Measurements from ENCODE around the gene TLR7.

TLR7 gene

GRCh38 chrX:12901486-12901885 lies 34.6 kb downstream of the TLR7 start:
- H3K9me3 Mint-ChIP-seq (ENCODE audit: low read depth) = no peaks in the 10 kb centered on the region
- H3K27me3 Mint-ChIP-seq = peaks cover 2% of the 10 kb centered on the region
- H3K36me3 Mint-ChIP-seq = no peaks in the 10 kb centered on the region
- H3K27ac Mint-ChIP-seq = no peak overlapping the region
- H3K4me1 Mint-ChIP-seq (ENCODE audit: low read depth) = peaks cover 8% of the 10 kb centered on the region
- no peak overlapping the region for H3K4me3 Mint-ChIP-seq

- peaks cover 4% of the 10 kb centered on the region for H3K4me1 Mint-ChIP-seq (ENCODE audit: low read depth)
- no peak overlapping the region for H3K4me3 Mint-ChIP-seq
- no peaks in the 10 kb centered on the region for H3K9me3 Mint-ChIP-seq (ENCODE audit: low read depth)
- H3K27me3 Mint-ChIP-seq = peaks cover 2% of the 10 kb centered on the region
- H3K36me3 Mint-ChIP-seq = no peaks in the 10 kb centered on the region
- H3K27ac Mint-ChIP-seq = no peak overlapping the region
Observed at GRCh38 chrX:12903646-12904045, 36.8 kb downstream of the TLR7 start.

- Mint-ChIP-seq H3K36me3 (no peaks in the 10 kb centered on the region), H3K9me3 (ENCODE audit: low read depth) (no peaks in the 10 kb centered on the region), H3K27me3 (peaks cover 2% of the 10 kb centered on the region), H3K4me1 (ENCODE audit: low read depth) (peaks cover 16% of the 10 kb centered on the region), H3K4me3 (no peak within 1 kb of the TSS), H3K27ac (no peak within 1 kb of the TSS)
Observed at GRCh38 chrX:12906046-12906761, 39.3 kb downstream of the TLR7 start, which contains the start of gene TLR8. TLR8 (plus strand) TSS chrX:12906620; CDS start chrX:12906707, 87 bp downstream.

- no peaks in the 10 kb centered on the region for H3K27me3 Mint-ChIP-seq
Observed at GRCh38 chrX:12910423-12911121, 43.7 kb downstream of the TLR7 start.

GRCh38 chrX:12911122-12911470 lies 44.2 kb downstream of the TLR7 start:
- H3K9me3 Mint-ChIP-seq (ENCODE audit: low read depth) = no peaks in the 10 kb centered on the region
- no peak overlapping the region for H3K27ac Mint-ChIP-seq
- H3K4me3 Mint-ChIP-seq = no peak overlapping the region
- H3K27me3 Mint-ChIP-seq = no peaks in the 10 kb centered on the region
- H3K36me3 Mint-ChIP-seq = no peaks in the 10 kb centered on the region
- peaks cover 21% of the 10 kb centered on the region for H3K4me1 Mint-ChIP-seq (ENCODE audit: low read depth)

More at GRCh38 chrX:12910423-12911121, 43.7 kb downstream of the TLR7 start:
- H3K27ac Mint-ChIP-seq = no peak overlapping the region
- H3K4me3 Mint-ChIP-seq = no peak overlapping the region
- no peaks in the 10 kb centered on the region for H3K9me3 Mint-ChIP-seq (ENCODE audit: low read depth)
- H3K4me1 Mint-ChIP-seq (ENCODE audit: low read depth) = peaks cover 21% of the 10 kb centered on the region
- no peaks in the 10 kb centered on the region for H3K36me3 Mint-ChIP-seq

- no peaks in the 10 kb centered on the region for H3K9me3 Mint-ChIP-seq (ENCODE audit: low read depth)
- H3K27ac Mint-ChIP-seq = no peak overlapping the region
- no peak overlapping the region for H3K4me3 Mint-ChIP-seq
- H3K4me1 Mint-ChIP-seq (ENCODE audit: low read depth) = peaks cover 21% of the 10 kb centered on the region
- no peaks in the 10 kb centered on the region for H3K27me3 Mint-ChIP-seq
- H3K36me3 Mint-ChIP-seq = no peaks in the 10 kb centered on the region
Observed at GRCh38 chrX:12912791-12913482, 46.1 kb downstream of the TLR7 start.

- no peaks in the 10 kb centered on the region for H3K9me3 Mint-ChIP-seq (ENCODE audit: low read depth)
- H3K4me1 Mint-ChIP-seq (ENCODE audit: low read depth) = no peaks in the 10 kb centered on the region
- H3K27ac Mint-ChIP-seq = no peak overlapping the region
- H3K4me3 Mint-ChIP-seq = no peak overlapping the region
- H3K36me3 Mint-ChIP-seq = no peaks in the 10 kb centered on the region
- no peaks in the 10 kb centered on the region for H3K27me3 Mint-ChIP-seq
Observed at GRCh38 chrX:12917753-12918152, 50.9 kb downstream of the TLR7 start.

GRCh38 chrX:12919051-12919450 lies 52.2 kb downstream of the TLR7 start:
- Mint-ChIP-seq H3K4me3 (no peak overlapping the region), H3K27ac (no peak overlapping the region)

GRCh38 chrX:12919620-12920019 lies 52.7 kb downstream of the TLR7 start:
- no peak overlapping the region for H3K27ac Mint-ChIP-seq
- H3K4me1 Mint-ChIP-seq (ENCODE audit: low read depth) = no peaks in the 10 kb centered on the region
- no peak overlapping the region for H3K4me3 Mint-ChIP-seq
- peaks cover 1% of the 10 kb centered on the region for H3K27me3 Mint-ChIP-seq
- H3K36me3 Mint-ChIP-seq = peaks cover 3% of the 10 kb centered on the region
- no peaks in the 10 kb centered on the region for H3K9me3 Mint-ChIP-seq (ENCODE audit: low read depth)

More at GRCh38 chrX:12919051-12919450, 52.2 kb downstream of the TLR7 start:
- Mint-ChIP-seq H3K9me3 (ENCODE audit: low read depth) (no peaks in the 10 kb centered on the region), H3K4me1 (ENCODE audit: low read depth) (no peaks in the 10 kb centered on the region), H3K27me3 (no peaks in the 10 kb centered on the region), H3K36me3 (peaks cover 3% of the 10 kb centered on the region)

GRCh38 chrX:12920990-12921389 lies 54.1 kb downstream of the TLR7 start:
- Mint-ChIP-seq H3K27me3 (peaks cover 1% of the 10 kb centered on the region), H3K4me3 (no peak overlapping the region), H3K27ac (no peak overlapping the region), H3K4me1 (ENCODE audit: low read depth) (no peaks in the 10 kb centered on the region), H3K9me3 (ENCODE audit: low read depth) (no peaks in the 10 kb centered on the region), H3K36me3 (peaks cover 3% of the 10 kb centered on the region)

GRCh38 chrX:12921886-12922598 lies 55.2 kb downstream of the TLR7 start:
- Mint-ChIP-seq H3K4me1 (ENCODE audit: low read depth) (no peaks in the 10 kb centered on the region), H3K4me3 (no peak overlapping the region), H3K9me3 (ENCODE audit: low read depth) (no peaks in the 10 kb centered on the region), H3K27ac (no peak overlapping the region), H3K27me3 (peaks cover 1% of the 10 kb centered on the region), H3K36me3 (peaks cover 3% of the 10 kb centered on the region)

- H3K27ac Mint-ChIP-seq = no peak overlapping the region
- H3K27me3 Mint-ChIP-seq = peaks cover 1% of the 10 kb centered on the region
- no peaks in the 10 kb centered on the region for H3K4me1 Mint-ChIP-seq (ENCODE audit: low read depth)
- H3K9me3 Mint-ChIP-seq (ENCODE audit: low read depth) = no peaks in the 10 kb centered on the region
- no peak overlapping the region for H3K4me3 Mint-ChIP-seq
- H3K36me3 Mint-ChIP-seq = peaks cover 3% of the 10 kb centered on the region
Observed at GRCh38 chrX:12922599-12922919, 55.7 kb downstream of the TLR7 start.

- no peaks in the 10 kb centered on the region for H3K27me3 Mint-ChIP-seq
- no peaks in the 10 kb centered on the region for H3K9me3 Mint-ChIP-seq (ENCODE audit: low read depth)
- H3K36me3 Mint-ChIP-seq = no peaks in the 10 kb centered on the region
- no peaks in the 10 kb centered on the region for H3K4me1 Mint-ChIP-seq (ENCODE audit: low read depth)
- no peak overlapping the region for H3K27ac Mint-ChIP-seq
- H3K4me3 Mint-ChIP-seq = no peak overlapping the region
Observed at GRCh38 chrX:12929701-12930100, 62.8 kb downstream of the TLR7 start.

GRCh38 chrX:12930150-12930549 lies 63.3 kb downstream of the TLR7 start:
- H3K27ac Mint-ChIP-seq = no peak overlapping the region
- H3K4me1 Mint-ChIP-seq (ENCODE audit: low read depth) = no peaks in the 10 kb centered on the region
- no peak overlapping the region for H3K4me3 Mint-ChIP-seq
- H3K9me3 Mint-ChIP-seq (ENCODE audit: low read depth) = no peaks in the 10 kb centered on the region
- no peaks in the 10 kb centered on the region for H3K27me3 Mint-ChIP-seq
- H3K36me3 Mint-ChIP-seq = no peaks in the 10 kb centered on the region

- Mint-ChIP-seq H3K9me3 (ENCODE audit: low read depth) (no peaks in the 10 kb centered on the region), H3K27ac (no peak overlapping the region), H3K36me3 (no peaks in the 10 kb centered on the region), H3K4me1 (ENCODE audit: low read depth) (no peaks in the 10 kb centered on the region), H3K4me3 (no peak overlapping the region), H3K27me3 (no peaks in the 10 kb centered on the region)
Observed at GRCh38 chrX:12932244-12932643, 65.4 kb downstream of the TLR7 start.

Measured in activated naive CD8-positive, alpha-beta T cell (primary cell).